ENCODE data around the gene LECT2. TPM values are rescaled to one million over a fixed set of nuclear protein-coding genes. Genes with fewer than 3 reads are reported as not detected.

LECT2 gene
- polyA plus RNA-seq, 10 donors: 0.28 to 0.90 (median 0.33) TPM; not detected in 7

DNA sequence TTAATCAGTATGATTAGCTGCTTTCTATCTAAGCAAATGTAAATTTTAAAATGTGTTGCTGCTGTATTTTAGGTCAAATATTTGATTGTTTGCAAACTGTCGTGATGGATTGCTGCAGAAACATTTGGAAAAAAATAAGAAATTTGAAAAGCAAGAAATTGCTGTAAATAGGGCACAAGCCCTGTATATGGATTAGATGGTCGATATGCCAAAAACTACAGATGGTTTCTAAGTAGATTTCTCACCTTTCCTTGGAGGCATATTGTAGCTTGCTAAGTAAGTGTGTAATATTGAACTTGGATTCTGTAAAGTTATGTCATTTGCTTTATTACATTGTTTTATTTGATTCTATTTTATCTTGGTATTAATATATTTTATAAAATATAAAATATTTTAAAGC lies 13.1 kb downstream of the LECT2 start:
- no peak for DNase-seq

DNA sequence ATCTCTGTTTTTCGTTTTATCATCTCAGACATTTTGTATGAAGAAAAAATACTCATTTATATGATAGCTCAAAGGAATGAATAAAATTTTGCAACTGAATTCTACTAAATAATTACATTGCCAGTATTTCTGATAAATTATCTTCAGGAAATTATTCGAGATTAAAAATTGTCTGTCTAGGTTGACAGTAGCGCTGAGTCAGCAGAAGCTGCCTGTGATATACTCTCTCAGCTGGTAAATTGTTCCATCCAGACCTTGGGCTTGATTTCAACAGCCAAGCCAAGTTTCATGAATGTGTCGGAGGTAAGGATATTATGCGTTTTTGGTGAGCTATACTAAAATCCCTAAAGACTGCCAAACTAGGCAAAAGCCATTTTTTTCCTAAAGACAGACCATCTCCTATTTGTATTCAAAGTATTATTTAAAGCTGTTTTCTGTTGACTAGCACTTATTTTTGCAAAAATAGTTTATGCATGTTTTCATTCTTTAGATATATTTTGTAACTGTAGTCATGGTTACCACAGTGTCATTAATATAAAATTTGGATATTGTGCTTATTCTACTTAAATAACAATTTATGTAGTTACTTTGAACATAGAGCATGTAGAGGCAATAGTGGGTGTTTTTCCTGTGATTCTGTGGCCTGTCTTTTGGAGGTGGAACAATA lies 17.4 kb downstream of the LECT2 start:
- DNase-seq: peak in 1 of 3 donors; percentile 28

DNA sequence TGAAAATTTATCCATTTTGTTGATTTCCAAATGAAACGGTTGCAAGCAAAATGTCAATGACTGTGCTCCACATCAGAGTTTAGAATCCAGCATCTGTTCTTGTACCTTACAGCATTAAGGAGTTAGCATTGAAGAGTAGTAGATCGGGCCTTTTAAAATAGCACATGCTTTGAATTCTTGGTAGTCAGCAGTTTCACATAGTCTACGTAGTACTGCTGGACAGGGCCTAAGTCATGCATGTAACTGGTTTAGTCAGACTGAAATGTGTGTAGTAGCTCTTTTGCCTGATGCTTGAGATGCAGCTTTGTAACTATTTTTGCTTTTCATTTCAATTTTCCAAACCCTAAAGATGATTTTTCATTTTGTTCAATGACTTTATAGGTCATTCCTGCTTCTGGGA lies 19.8 kb downstream of the LECT2 start:
- peak in 1 of 3 donors; percentile 12 for DNase-seq

DNA sequence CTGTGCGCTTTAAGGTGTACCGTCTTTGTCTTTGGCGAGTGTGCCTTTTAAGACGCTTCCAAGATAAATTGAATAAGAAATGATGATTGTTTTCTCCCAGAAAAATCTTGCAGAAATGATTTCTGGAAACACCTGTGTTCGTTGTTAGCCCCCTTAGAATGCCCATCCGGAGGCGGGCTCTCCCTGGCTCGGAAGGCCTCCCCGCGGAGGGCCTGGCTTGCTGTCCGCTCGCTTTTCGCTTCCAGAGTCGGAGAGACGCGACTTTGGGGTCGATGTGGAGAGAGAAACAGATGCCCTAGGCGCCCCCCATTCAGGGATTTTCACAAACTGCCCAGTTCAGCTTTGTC lies 23.9 kb downstream of the LECT2 start:
- no peak for DNase-seq

- peak in 1 of 3 donors; percentile 25 for DNase-seq
These were observed 24.5 kb downstream of the LECT2 start for GRCh38 chr5:135930029-135930948.

DNA sequence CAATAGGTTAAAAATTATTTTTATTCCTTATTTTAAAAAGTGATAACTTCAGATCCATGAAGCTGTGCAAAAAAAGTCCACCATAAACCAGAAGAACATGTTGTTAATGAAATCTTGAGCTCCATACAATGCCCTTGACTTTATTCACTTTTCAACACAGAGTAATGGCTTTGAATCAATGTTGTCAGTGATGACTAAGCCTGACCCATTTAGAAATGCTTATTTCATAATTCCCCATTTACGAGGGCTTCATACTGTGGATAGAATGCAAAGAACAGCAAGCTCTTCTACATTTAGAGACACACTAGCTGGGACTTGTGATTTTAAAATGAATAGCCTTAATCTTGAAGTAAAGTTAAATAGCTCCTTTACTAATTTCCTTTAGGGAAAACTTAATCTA lies 33.4 kb downstream of the LECT2 start:
- DNase-seq: no peak

DNA sequence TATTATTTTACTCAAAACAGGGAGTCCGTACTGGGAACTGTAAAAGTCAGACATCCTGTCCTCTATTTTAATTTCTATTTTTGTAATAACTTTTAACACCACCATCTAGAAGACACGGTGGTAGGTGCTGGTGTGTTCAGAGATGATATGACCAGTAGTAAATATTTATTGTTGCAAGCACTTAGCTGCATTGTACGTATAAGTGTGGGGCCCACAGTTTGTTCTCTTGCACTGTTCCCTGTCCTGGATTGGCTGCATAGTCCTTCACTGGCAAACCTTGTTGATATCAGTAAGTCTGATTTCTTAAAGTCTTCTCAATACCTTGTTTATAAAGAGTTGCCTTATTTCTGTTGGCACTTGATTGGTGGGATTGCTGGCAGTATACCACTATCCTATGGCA lies 34.6 kb downstream of the LECT2 start:
- no peak for DNase-seq

DNA sequence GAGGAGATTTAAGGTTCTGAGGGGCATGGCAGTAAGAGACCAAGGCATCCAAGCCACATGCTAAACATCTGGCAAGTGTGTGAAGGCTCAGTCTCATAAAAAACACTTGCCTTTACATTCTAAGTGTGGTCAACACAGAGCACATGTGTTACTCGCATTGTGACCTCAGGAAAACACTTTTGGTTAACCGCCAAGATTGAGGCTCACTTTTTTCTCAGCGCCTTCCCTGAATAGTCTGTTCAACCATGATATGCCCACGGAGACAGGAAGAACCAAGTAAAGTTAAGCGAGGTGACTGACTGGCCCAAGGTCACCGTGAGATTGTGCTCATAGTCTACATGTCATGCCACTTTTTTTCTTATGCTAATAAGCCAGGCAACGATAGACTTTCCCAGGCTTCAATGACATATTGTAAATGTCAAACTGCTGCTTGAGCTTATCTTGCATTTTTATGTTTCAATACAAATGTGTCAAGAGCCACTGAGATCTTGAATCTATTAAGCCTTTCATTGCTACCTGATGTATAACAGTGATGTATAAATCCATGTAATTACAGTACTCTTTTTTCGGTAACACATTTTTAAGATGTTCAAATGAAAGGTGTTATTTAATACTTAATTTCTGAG lies 38.0 kb downstream of the LECT2 start:
- DNase-seq: no peak

GRCh38 chr5:135915466-135916001 lies 39.2 kb downstream of the LECT2 start:
- DNase-seq: no peak

GRCh38 chr5:135913713-135914626 lies 40.8 kb downstream of the LECT2 start:
- DNase-seq: no peak

- DNase-seq: no peak
These were observed 49.6 kb downstream of the LECT2 start for GRCh38 chr5:135905144-135905543.

- no peak for DNase-seq
These were observed 53.1 kb downstream of the LECT2 start for GRCh38 chr5:135901633-135902032.

DNA sequence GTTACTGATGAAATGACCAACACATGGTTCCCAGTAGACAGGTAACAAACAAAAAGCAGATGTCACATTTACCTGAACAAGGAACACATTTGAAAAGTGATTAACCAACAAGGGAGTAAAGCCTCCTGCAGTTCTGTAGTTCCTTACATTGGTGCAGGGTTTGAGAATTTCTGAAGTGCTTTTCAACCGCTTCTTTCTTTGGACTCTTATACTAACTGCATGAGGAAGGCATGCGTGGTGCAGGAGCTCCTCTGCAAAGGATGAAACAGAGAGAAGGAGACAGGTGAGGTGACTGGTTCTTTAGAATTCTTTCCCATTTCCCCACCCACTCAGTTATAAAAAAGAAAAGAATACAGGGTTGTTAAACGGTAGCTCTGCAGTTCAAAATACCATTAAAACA lies 54.5 kb downstream of the LECT2 start:
- DNase-seq: no peak

- DNase-seq: no peak
These were observed 56.1 kb downstream of the LECT2 start for GRCh38 chr5:135898651-135899050.

Other genes with a start within 250 kb of the LECT2 start
- 1 to 10 TPM in 1 of 10 donors, under 1 TPM in 8, not detected in 1; 0.16 to 2.7 (median 0.52) TPM for gene SLC25A48, start 120.3 kb downstream of the LECT2 start, polyA plus RNA-seq (ENCODE audit: insufficient read length in 10 of 10)
- gene IL9, start 59.1 kb downstream of the LECT2 start, polyA plus RNA-seq (ENCODE audit: insufficient read length in 10 of 10): not detected
- gene TGFBI, start 74.0 kb upstream of the LECT2 start, polyA plus RNA-seq (ENCODE audit: insufficient read length in 10 of 10): 100 to 1,000 TPM; 111 to 323 (median 186) TPM
- 10 to 100 TPM; 33.1 to 53.7 (median 45.9) TPM for gene SMAD5, start 177.9 kb upstream of the LECT2 start, polyA plus RNA-seq (ENCODE audit: insufficient read length in 10 of 10)
- under 1 TPM in 3 of 10 donors, not detected in 7; 0.10 to 0.20 (median 0.15) TPM for gene SMIM32, start 238.2 kb upstream of the LECT2 start, polyA plus RNA-seq (ENCODE audit: insufficient read length in 10 of 10)